Smooth muscle cell of the brain vasculature (primary cell): ENCODE data around the gene SIX1.

ENCODE experiments used
- DNase-seq: peaks from one replicate; pipeline ENCODE4 v3.0.0-alpha.2; 2012; ENCODE audit warnings: low read depth, low spot score

The SIX1 gene

GRCh38 chr14:60648934-60649874, at the start of gene SIX1:
Gene SIX1, minus strand, starts transcription at chr14:60649477. Its CDS starts 288 bp downstream, at chr14:60649189.
- peak; percentile 85 for DNase-seq

GRCh38 chr14:60695327-60695726, 46.0 kb upstream of the SIX1 start:
- DNase-seq, result no peak

DNA sequence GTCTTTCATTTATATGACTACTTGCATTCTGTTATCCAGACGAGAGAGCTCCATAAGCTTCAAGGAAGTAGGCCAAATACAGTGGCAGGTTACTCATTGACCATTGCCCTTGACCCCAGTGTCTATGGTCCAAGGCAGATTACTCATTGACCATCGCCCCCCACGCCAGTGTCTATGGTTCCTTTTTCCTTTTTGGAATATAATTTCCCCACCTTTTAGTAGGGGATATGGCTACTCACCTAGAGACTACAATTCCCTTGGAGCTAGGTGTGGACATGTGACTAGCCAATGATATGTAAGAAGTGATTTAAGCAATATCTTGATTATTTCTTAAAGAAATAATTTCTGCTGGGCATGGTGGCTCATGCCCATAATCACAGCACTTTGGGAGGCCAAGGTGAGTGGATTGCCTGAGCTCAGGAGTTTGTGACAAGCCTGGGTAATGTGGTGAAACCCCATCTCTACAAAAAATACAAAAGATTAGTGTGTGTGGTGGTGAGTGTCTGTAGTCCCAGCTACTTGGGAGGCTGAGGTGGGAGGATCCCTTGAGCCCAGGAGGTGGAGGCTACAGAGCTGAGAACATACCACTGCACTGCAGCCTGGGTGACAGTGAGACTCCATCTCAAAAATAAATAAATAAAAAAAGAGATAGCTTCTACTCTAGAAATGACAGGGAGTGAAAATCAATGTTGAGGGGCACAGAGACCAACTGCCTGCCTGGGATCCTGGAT, 42.3 kb upstream of the SIX1 start:
- no peak for DNase-seq

GRCh38 chr14:60686865-60687264, 37.6 kb upstream of the SIX1 start:
- DNase-seq, result no peak

GRCh38 chr14:60684203-60684602, 34.9 kb upstream of the SIX1 start:
- no peak for DNase-seq

DNA sequence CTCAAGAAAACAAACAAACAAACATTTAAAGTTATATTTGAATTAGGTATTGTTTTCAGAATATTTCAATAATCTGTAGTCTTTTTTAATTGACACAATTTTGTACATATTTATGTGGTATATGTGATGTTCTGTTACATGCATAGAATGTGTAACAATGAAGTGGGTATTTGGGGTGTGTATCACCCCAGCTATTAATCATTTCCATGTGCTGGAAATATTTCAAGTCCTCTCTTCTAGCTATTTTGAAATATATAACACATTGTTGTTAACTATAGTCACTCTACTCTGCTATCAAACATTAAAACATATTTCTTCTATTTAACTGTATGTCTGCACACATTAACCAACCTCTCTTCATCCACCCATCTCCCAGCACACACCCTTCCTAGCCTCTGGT, 32.0 kb upstream of the SIX1 start:
- DNase-seq, result no peak

GRCh38 chr14:60680511-60680910, 31.2 kb upstream of the SIX1 start:
- no peak for DNase-seq

DNA sequence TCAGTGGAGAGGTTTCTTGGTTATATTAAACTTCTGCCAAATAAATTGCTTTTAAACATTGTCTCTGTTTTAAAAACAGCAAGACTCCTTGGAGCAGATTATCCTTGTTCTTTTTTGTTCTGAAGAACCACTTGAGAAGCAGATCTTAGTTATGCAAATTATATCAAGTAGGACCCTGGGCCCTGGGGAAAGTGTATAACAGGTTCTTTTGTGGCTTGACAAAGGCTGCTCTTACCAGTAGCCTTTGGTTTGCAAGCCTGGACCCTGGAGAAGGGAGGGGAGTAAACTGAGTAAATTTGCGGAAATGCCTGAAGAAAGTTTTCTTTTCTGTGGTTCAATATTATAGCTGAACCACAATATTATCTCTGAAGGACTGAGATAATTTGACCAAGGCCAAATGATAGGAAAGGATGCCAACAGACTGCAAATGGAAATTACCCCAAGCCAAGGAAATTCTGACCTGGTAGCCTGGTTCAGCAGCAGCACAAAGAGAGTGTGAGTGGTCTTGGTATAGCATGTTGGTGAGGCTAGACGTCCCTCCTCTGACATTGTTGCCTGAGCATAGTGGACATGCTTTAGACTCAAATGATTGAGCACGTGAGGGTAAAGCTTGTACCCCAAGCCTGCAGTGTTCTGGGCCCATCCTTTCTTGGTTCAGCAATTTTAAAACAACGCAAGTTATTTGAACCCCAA, 30.4 kb upstream of the SIX1 start:
- no peak for DNase-seq

DNA sequence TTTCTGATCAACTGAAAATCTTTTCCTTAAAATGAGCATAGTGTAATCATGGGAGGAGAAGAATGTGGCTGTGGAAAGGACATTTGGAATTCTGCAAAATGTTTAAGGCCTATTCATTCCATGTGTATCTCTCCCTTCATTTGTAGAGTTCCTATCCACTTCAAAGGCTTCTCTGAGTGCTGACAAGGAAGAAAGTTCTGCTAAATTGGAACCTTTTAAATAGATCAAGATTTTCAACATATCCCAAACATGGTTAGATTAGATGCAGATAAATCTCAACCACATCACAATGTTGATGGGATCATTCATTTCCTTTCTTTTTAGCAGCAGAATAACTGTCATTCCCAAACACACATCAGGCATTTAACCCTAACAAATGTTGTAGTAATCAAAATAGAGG, 28.4 kb upstream of the SIX1 start:
- DNase-seq, result no peak

DNA sequence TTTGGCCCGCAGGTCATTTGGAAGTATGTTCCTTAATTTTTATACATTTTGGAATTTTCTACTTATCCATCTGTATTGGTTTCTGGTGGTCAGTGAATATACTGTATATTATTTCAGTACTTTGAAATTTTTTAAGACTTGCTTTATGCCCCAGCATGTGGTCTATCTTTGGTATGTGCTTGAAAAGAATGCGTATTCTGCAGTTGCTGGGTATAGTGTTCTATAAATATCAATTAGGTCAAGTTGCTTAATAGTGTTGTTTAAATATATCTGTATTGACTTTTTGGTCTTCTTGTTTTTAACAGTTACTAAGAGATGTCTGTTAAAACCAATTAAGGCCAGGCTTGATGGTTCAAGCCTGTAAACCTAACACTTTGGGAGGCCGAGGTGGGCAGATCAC, 21.7 kb upstream of the SIX1 start:
- no peak for DNase-seq

- DNase-seq, result no peak
Measured at GRCh38 chr14:60668431-60669112, 19.3 kb upstream of the SIX1 start.

DNA sequence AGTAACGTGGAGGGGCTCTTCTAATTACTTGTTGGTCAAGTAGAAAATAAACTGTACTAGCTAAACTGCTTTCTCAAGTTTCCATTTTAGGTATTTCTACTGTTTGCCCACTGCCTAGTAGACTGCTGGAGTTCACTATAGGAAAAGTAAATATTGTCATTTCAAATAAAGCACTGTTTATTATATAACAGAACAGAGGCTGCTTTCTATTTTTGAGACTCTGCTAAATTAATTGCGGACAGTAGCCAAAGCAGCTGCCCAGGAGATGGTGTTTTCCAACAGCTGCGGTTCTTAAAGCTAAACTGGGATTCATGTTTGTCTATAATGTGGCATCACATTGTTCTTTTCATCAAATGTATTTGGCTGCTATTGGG, 15.9 kb upstream of the SIX1 start:
- DNase-seq, result no peak

DNA sequence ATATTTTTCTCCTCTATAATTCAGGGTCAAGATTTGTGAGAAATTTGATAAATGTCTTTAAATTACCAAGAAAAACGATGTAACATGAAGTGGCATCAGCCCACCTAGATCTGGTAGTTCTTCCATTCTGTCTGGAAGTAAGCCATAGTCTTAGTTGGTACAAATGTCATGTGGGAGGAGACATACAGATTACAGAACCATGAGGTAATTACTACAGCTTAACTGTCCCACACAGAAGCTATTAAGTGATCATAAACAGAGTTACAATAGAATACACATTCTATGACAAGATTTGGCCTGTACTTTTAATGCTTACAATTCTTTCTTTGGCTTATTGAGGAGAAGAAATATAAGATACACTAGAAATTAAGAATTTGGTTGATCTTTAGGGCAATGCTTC, 13.7 kb upstream of the SIX1 start:
- no peak for DNase-seq

DNA sequence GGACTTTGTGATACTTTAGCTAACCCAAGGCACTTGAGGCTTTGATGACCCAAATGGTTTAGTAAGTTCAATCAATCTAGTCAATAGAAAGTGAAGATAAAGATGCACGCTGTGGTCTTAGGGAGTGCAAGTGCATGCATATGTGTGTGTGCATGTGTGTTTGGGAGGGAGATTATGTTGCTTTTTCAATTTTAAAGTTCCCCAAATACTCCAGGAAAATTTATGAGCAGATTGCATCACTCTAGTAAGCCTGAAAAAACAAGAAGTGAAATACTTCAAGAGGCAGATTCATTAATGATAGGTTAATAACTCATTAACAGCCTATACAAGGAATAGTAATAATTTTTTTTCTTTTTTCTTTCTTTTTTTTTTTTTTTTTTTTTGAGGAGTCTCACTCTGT, 12.4 kb upstream of the SIX1 start:
- no peak for DNase-seq

DNA sequence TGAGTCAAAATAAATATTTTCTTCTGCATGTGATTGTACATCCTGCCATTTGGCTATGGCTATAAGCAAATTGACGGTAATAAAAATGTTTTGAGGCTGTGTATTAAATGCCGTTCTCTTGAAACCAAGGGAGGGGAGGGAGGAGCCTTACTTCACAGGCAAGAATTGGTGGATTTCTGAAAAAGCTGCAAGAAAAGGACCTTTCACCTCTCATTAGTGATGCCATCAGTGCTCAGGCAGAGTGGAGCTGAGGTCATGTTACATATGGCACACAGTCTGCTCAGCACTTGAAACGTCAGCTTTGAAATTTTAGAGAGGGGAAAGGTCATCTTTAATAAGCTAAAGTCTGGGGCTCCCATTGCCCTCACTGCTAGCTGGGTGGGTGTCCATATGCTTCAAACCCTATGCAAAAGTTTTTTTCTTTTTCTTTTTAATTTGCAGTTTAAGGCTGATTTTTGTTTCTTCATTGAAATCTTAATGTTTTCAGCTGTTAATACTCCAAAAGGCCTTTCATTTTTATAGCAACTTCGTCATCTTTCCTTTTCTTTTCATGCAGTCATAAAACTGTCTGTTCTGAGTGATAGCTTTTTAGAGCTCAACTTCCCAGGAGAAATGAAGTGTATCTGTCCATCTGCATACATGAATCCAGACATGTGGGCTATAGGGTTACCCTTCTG, 9.8 kb upstream of the SIX1 start:
- no peak for DNase-seq

GRCh38 chr14:60658211-60658690, 9.0 kb upstream of the SIX1 start:
- no peak for DNase-seq

- DNase-seq, result no peak
Measured at GRCh38 chr14:60657456-60658210, 8.4 kb upstream of the SIX1 start.

GRCh38 chr14:60656686-60657455, 7.6 kb upstream of the SIX1 start:
- no peak for DNase-seq

- DNase-seq, result no peak
Measured at GRCh38 chr14:60655898-60656685, 6.8 kb upstream of the SIX1 start.
